C4-2B (cell line): ENCODE results near the gene OTUD7B.

Experiments used
- H3K27ac ChIP-seq: fragments of 450-650 bp; 2 replicates; pipeline ENCODE4 v1.5.1; 2017
- CTCF ChIP-seq: fragments of 450-650 bp; conservative IDR thresholded peaks from 2 replicates; pipeline ENCODE4 v1.5.1; 2017; ENCODE audit warnings: mild to moderate bottlenecking
- ZFX ChIP-seq: fragments of 450-650 bp; IDR thresholded peaks from 2 replicates; pipeline ENCODE4 v1.6.1; 2017

OTUD7B gene

GRCh38 chr1:149949911-149950310, 60.6 kb downstream of the OTUD7B start:
- H3K27ac ChIP-seq = no peak overlapping the region

GRCh38 chr1:149945206-149945605, 65.3 kb downstream of the OTUD7B start:
- TF ChIP-seq ZFX (no peak), CTCF (no peak)
- H3K27ac ChIP-seq = no peak overlapping the region

More at GRCh38 chr1:149949911-149950310, 60.6 kb downstream of the OTUD7B start:
- no peak for TF ChIP-seq CTCF
- TF ChIP-seq ZFX = no peak

- TF ChIP-seq ZFX (no peak), CTCF (no peak)
- H3K27ac ChIP-seq = no peak overlapping the region
Observed at GRCh38 chr1:149942885-149943284, 67.6 kb downstream of the OTUD7B start.

GRCh38 chr1:149942207-149942606, 68.3 kb downstream of the OTUD7B start:
- no peak for TF ChIP-seq ZFX
- no peak for TF ChIP-seq CTCF
- no peak overlapping the region for H3K27ac ChIP-seq

GRCh38 chr1:149940427-149940826, 70.1 kb downstream of the OTUD7B start:
- TF ChIP-seq ZFX (no peak), CTCF (no peak)
- H3K27ac ChIP-seq = no peak overlapping the region

GRCh38 chr1:149938668-149939003, 71.9 kb downstream of the OTUD7B start:
- peak overlapping the region; percentile 45 for H3K27ac ChIP-seq

GRCh38 chr1:149937759-149938158, 72.8 kb downstream of the OTUD7B start:
- H3K27ac ChIP-seq = no peak overlapping the region
- TF ChIP-seq CTCF = no peak

- no peak overlapping the region for H3K27ac ChIP-seq
- no peak for TF ChIP-seq CTCF
- TF ChIP-seq ZFX = no peak
Observed at GRCh38 chr1:149936992-149937705, 73.4 kb downstream of the OTUD7B start.
